NCI-H82 treated with DMSO at 0.1 percent for 48 hours (cell line): ENCODE results near the gene RIOK3.
"Not testable (repeated sequence)": the region's sequence is repeated elsewhere in the genome, so short reads cannot be mapped to it uniquely, and the experiment has no call there.

Source experiments
- DNase-seq: peaks from one replicate; lab custom pipeline; 2025; ENCODE audit not compliant: unreplicated experiment; lab: John Stamatoyannopoulos, UW

Gene RIOK3

DNA sequence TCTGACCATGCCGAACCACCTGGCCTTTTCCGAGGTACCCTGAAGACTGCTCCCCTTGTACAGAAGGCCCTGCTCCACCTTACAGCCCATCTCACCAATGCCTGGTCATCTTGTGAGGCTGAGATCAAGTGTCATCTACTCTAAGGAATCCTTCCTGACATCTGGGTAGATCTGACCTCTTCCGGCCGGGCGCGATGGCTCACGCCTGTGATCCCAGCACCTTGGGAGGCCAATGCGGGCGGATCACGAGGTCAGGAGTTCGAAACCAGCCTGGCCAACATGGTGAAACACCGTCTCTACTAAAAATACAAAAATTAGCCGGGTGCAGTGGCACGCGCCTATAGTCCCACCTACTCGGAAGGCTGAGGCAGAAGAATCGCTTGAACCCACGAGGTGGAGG, 2.1 kb upstream of the RIOK3 start:
- DNase-seq, result no peak

DNA sequence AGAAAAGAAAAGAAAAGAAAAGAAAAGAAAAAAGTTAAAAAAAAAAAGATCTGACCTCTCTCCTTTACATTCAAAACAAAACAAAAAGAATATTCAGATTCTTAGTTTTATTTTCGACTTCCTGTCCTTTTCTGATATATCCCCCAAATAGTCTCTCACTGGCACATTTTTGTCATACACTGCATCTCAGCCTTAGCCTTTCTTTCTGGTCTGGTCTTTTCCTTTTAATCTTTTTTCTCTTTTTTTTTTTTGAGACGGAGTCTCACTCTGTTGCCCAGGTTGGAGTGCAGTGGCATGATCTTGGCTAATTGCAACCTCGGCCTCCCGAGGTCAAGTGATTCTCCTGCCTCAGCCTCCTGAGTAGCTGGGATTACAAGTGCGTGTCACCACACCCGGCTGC, 1.6 kb upstream of the RIOK3 start:
- no peak for DNase-seq

DNA sequence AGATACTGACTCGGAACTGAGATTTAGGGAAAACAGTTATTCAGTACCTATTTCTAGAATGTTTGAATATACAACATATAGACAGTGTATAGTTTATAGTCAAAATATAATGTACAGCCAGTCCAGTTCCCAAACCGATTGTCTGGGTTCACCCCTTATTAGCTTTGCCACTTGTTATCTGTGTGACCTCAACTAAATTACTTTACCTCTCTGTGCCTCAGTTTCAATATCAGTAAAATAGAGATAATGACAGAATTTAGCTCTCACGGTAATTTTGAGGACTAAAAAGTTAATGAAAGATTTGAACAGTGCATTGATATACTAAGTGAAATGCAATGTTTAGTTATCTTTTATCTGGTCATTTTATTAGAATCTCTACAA, 750 bp upstream of the RIOK3 start:
- DNase-seq, result no peak

DNA sequence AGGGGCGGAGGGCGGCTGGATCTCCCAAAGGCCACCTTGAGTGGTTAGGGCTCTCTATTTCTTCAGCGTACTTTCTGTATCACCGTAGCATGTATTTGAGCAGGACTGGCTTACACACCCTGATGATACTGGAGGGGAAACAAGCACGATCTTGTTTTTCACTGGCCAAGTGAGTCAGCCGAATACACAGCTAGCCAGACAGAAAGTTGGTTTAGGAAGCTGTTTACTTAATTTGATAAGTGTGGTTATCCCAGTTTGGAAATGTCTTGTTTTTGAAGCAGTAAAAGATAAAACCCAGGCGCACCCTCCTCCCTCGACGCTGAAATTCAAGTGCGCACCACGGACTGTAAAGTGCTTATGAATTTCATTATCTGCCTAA, 582 bp downstream of the RIOK3 start:
- DNase-seq, result no peak

DNA sequence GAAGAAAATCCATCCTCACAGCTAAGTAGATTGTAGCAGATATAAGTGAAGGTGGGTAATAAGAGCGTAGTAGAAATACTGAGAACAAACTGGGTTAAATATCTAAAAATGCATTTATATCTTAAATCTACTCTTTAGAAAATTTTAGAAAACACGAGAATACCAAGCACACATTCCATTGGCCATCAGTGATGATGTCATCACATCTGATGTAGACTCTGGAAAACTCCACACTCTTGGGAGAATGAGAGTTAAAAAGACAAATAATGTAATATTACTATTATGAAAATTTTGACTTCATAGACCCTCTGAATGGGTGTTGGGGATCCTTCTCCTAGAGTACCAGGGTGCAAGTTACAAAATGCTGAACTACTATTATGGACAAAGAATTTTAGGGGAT, 3.7 kb downstream of the RIOK3 start:
- no peak for DNase-seq

DNA sequence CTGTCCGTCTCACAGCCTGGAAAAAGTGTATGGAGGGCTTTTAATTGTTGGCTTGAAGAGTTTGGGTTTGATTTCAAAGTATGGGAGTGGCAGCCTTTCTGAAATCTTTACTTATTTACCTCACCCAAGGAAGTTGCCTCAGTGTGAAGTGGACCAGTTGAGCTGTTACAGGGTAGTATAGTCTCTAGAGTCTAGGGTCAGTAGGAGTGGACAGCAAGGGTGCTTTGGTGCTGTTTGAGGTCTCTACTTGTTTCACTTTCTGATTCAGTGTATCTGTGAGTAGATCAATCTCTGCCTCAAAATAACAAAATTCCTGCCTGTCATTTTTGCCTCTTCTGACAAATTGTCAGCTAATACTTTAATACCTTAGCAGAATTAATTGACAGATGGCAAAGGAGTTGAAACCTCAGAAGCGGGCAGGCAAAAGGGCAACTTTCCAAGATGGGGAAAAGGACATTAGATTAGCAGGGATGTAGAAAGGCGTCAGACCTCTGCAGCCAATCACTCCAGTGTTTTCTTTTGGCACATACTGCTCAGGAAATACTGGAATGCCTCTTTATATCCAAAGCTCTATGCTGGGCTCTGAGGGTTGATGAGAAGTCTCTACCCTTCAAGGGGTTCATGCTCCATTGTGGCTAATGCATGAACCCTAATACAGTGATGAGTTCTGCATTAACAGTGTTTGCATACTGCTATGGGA, 5.9 kb downstream of the RIOK3 start:
- DNase-seq, result peak; percentile 19

DNA sequence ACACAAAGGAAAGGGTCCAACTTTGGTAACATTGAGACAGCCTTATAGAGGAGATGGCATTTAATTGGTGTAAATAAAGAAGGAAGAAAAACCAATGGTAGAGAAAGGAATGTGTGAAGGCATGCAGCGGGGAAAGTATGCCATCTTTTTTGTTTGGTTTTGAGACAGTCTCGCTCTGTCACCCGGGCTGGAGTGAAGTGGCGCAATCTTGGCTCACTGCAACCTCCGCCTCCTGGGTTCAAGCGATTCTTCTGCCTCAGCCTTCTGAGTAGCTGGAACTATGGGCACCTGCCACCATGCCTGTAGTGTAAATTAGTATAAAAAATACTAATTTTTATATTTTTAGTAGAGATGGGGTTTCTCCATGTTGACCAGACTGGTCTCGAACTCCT, 6.4 kb downstream of the RIOK3 start:
- DNase-seq, result no peak

DNA sequence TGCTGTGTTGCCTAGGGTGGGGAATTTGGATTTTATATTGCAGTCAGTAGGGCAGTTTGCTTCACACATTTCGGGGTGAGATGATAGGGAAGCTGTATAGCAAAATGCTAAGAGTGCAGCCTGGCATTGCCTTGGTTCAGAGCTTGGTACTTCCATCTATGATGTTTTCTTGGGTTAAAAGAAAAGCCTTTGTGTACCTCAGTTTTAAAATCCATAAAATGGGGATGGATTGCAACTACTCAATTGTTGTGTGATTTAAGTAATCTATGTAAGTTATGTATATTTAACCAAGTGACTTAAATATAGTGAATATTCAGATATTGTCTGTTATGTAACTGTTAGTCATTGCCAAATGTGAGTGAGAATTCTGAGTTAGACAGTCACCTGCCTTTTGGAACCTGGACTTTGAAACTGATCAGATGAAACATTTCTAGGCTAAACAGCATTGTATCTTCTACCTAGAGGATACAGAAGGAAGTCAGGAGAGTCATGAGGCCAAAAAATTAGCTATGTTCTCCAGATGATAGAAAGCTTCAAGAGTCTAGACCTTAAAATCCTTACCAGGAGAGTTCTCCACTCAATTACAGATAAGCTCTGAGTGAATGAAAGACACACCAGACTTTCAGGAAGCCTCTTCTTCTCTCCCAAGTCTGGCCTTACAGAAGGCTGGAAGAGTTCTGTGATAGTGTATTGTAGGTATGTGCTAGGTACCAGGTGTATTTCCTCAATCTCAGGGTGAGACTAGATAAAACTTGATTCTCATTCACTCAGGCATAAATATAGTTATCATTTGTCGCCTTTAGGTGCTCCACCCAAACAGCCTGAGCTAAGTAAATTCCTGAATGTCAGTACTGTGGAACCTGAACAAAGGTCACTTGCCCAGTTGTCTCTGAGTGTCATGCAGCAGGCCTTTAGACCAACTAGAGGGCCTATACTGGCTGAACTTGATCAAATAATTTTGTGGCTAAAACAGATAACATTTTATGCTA, 7.5 kb downstream of the RIOK3 start:
- DNase-seq, result no peak

DNA sequence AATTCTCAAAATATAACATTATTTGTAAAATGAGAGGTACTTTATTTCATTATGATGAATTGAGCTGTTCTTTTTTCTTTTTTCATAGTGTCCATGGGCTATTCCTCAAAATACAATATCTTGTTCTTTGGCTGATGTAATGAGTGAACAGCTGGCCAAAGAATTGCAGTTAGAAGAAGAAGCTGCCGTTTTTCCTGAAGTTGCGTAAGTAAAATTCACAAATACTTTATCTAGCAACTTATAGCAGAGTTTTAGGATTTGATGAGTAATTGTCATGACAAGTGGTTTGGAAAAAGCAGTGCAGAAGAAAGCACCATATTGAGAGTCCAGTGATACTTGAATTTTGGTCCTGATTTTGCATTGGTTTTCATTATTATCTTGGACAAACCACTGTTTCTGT, 9.8 kb downstream of the RIOK3 start:
- no peak for DNase-seq

DNA sequence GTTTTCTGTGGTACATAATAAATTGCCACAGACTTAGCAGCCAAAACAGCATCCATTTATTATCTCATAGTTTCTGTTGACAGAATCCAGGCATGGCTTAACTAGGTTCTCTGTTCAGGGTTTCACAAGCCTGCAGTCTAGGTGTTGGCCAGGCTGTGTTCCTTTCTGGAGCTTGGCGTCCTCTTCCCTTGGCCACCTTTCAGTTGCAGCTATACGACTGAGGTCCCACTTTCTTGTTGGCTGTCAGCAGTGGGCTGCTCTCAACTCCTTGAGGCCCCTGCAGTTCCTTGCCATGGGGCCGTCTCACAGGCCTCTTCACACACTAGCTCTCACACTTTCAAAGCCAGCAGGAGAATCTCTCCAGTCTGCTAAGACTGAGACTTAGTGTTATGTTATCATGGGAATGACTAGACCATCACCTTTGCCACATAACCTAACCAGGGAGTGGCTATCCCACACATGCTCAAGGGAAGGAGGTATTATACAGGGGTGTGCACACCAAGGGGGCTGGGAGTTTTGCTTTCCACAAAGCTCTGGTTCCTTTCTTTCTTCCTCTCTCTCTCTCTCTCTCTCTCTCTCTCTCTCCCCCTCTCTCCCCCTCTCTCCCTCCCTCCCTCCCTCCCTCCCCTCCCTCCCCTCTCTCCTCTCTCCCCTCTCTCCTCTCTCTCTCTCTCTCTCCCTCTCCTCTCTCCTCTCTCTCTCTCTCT, 15.8 kb downstream of the RIOK3 start:
- DNase-seq, result no peak

DNA sequence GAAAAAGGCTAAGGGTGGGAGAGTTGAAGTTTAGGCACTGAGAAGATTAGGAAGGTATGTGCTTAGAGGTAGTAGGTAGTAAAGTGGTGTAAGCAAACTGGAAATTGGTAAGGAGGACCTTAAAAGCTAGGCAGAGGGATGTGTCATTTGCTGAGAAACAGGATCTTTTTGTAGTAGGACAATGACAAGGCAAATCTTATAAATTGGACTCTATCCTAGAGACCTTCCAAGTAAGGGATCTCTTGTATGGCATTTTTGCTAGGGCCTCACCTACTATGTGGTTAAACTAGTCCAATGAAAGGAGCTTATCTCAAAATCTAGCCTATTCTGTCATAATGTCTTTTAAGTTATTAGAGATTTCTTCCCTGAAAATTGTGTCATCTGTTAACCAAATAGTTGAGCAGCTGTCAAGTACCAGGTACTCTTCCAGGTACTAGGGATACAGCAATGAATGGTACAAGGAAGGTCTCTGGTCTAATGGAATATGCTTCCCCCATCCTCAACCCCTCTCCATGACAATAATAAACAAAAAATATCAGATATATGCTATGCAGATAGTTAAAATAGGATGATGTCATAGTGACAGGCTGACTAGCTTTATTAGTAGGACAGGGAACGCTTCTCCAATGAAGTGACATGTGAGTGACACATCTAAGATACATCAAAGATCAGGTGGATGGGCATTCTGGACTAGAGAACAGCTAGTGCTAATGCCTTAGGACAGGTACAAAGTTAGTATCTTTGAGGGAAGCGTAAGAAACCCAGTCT, 17.7 kb downstream of the RIOK3 start:
- no peak for DNase-seq

DNA sequence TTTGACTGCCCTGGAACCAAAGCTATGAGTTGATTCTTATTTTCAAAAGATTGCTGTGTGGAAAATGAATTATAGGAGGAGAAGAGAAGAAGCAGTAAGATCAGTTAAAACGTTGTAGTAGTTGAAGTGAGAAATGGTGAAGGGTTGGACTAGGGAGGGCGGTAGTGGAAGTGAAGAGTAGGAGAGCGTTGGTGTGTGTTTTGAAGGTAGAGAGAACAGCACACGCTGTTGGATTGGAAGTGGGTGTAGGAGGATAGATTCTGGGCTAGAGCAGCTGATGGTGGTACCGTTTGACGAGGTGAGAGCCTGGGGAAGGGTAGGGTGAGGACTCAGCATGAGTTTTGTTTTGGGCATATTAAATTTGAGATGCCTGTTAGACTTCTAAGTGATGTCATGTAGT, 18.4 kb downstream of the RIOK3 start:
- no peak for DNase-seq

DNA sequence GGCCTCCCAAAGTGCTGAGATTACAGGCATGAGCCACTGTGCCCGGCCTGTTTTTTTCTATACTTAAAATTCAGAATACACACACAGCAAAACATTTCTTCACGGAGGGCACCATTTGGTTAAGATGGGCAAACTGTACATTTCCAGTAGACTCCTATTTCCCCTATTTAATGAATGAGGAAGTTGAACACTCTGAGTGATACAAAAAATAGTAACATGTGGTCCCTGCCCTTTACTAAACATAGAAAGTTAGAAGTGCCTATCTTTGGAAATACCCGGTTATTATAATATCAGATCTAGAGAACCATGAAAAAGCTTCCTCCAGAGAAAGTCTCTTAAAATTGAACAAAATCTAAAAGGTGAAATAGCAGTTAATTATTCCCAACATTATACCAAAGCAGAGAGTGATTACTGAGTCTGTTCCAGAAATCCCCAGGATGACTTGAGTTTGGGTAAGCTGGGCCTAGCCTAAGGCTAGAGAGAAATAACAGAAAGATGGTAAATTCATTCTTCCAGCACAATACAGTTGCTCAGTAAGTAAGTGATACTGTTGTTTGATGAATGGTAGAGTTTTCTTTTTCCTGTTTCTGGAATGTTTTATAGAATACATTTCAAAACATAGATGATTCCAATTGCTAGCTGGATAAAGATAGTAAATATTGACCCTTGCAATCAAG, 26.9 kb downstream of the RIOK3 start:
- DNase-seq, result no peak

DNA sequence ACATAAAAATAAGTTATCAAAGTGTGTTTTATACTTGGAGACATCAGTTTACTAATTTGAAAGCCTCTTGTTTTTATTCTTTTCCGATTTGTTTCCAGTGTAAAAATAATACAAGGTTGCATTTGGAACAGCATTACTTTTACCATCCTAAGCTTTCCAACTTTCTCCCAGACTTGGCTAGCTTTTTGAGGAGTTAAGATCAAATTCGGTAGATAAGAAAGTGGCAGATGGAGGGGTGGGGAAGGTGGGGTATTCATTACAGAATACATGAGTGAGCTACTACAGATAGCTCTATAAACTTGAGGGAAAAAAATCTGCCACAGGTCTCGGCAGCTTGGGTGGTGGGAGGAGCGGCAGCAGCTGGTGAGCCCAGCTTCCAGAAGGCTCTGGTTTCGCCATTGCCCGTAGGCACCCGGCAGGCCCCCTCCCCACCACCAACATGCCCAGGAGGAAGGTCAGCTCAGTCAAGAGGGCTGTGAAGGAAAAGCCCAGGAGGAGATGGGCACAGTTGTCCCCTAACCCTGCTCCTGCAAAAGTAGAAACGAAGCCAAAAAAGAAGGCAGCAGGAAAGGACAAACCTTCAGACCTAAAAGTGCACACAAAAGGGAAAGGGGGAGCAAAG, 31.6 kb downstream of the RIOK3 start:
- DNase-seq, result no peak

DNA sequence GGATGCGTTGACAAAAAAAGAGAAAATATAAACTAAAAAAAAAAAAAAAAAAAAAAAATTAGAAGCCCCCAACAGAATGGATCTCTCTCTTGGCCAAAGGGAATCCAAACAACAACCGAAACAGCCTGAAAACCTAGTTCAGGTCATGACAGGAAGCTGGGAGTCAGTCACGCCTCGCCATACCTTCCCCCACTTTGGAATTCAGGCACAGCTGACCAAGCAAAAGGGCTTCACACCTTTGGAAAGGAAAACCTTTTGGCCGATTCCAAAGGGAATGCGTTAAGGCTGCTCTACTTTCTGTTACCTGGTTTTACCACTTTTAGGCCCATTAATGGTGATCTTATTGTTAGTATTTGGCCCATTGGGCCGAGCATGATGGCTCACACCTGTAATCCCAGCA, 32.3 kb downstream of the RIOK3 start:
- DNase-seq, result no peak

DNA sequence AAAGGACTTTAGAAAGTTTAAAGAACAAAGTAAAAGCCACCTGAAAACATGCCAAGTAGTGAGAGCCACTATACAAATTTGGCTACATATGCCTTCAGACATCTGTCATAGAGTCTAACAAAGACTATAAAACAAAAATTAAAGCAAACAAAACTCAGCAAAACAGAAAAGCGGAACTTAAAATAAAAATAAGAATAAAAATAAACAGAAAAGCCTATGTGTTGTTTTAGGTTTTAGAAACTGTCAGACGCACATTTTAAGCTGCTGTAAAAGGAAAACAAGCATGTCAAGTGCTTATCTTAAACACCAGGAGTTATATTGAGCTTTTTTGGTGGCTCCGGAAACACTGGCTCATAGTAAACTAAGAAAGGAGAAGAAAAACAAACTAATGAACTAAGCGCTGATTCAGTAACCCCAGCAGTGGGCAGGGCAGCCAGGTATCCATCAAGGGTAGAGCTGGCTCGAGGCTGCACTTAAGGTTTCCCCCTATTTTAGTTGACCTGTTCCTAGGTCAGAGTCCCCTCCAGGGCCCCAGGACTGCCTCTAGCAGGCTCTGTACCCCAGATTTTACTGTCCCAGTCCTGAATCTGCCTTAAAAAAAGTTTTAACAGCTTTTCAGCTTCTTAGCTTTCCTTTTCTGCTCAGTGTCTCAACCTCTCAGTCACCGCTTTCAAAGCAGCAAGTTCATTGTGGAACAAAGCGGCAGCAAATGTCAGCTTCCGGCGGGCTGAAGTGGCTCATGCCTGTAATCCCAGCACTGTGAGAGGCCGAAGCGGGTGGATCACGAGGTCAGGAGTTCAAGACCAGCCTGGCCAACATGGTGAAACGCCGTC, 34.9 kb downstream of the RIOK3 start:
- DNase-seq, result no peak

DNA sequence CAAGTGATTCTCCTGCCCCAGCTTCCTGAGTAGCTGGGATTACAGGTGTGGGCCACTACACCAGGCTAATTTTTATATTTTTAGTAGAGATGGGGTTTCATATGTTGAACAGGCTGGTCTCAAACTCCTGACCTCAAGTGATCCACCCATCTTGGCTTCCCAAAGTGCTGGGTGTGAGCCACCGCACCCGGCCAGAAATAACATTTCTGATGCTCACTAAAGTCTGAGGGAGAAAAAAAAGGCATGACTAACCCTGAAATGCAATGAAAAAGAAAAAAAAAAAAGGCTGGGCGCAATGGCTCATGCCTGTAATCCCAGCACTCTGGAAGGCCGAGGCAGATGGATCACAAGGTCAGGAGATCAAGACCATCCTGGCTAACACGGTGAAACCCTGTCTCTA, 36.5 kb downstream of the RIOK3 start:
- not testable (repeated sequence) for DNase-seq

DNA sequence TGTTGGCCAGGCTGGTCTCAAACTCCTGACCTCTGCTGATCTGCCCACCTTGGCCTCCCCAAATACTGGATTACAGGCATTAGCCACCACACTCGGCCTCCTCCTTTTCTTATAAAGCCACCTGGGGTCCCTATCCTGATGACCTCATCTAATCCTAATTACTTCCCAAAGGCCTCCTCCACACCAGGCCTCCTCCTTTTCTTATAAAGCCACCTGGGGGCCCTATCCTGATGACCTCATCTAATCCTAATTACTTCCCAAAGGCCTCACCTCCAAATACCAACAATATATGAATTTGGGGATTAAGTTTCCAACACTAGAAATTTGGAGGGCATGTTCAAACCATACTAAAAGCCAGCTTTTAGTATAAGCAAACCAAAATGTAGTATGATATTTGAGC, 40.6 kb downstream of the RIOK3 start:
- DNase-seq, result peak; percentile 40

DNA sequence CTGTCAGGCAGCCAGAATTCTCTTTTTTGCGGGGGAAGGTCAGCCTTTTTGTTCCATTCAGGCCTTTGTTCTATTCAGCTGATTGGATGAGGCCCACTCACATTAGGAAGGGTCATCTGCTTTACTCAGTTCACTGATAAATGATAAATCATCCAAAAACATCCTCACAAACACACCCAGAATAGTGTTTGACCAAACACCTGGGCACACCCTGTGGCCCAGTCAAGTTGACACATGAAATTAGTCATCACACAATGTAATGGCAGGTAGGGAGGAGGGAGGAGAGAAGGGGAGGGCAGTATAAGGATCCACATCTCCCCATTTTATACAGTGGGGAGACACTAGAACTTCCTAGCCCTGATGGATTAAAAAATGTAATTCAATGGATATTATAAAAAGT, 41.9 kb downstream of the RIOK3 start:
- no peak for DNase-seq
